Neutrophil (primary cell): ENCODE data around the gene ECT2.

Source experiments
- H3K27ac ChIP-seq: fragments of 200-600 bp; sonication (generic); 2 replicates; pipeline ENCODE4 v1.5.1; 2016; ENCODE audit warnings: mild to moderate bottlenecking, moderate library complexity
- H3K27me3 ChIP-seq: fragments of 200-600 bp; sonication (generic); 2 replicates; pipeline ENCODE4 v1.6.0; 2016; ENCODE audit warnings: mild to moderate bottlenecking
- H3K36me3 ChIP-seq: fragments of 200-600 bp; sonication (generic); 2 replicates; pipeline ENCODE4 v1.5.1; 2017
- H3K4me1 ChIP-seq, 2 experiments: fragments of 200-600 bp in 1 of 2; sonication (generic) in 1 of 2; 1 replicate in 1 of 2; 2 replicates in 1 of 2; pipeline versions ENCODE4 v1.5.1 to v1.6.1; 2013 to 2016; ENCODE audit warnings: low read depth in 1 of 2, low read length in 1 of 2, mild to moderate bottlenecking in 1 of 2, moderate library complexity in 1 of 2; ENCODE audit not compliant: control insufficient read depth in 1 of 2, insufficient read depth in 1 of 2
- H3K4me3 ChIP-seq, 2 experiments: fragments of 200-600 bp in 1 of 2; sonication (generic) in 1 of 2; 1 replicate in 1 of 2; 2 replicates in 1 of 2; pipeline ENCODE4 v1.5.1; 2013 to 2016; ENCODE audit warnings: low read depth in 1 of 2, low read length in 1 of 2, mild to moderate bottlenecking in 1 of 2, moderate library complexity in 1 of 2
- H3K9me3 ChIP-seq: fragments of 200-600 bp; sonication (generic); 2 replicates; pipeline ENCODE4 v1.5.1; 2016
- TF ChIP-seq, protein P1 (sequence below): fragments of 200-600 bp; sonication (generic); IDR thresholded peaks from 2 replicates; pipeline ENCODE4 v1.5.1; 2016; ENCODE audit warnings: antibody characterized with exemption

ECT2 gene

DNA sequence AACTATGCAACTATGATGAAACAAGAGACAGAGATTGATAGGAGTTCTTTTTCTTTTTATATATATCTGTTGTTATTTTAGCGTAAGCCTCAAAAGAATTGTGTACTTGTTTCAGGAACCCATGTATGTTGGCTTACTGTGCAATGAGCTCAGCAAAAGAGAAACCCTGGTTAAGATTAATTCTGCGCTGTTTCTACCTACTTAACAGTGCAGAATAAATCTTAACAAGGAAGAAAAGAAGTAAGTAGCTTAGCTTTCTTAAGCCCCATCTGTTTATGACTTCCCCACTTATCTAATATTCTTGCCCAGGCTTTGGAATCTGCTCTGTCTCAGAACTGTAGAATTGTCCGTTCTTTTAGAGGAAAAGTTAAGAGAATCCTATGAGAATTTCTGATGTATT lies 27.4 kb downstream of the ECT2 start:
- Histone ChIP-seq H3K4me1 (no peaks in the 10 kb centered on the region), H3K4me3 (no peak overlapping the region), H3K27ac (no peak overlapping the region), H3K9me3 (no peaks in the 10 kb centered on the region), H3K27me3 (no peaks in the 10 kb centered on the region), H3K36me3 (peaks cover 30% of the 10 kb centered on the region)
- TF ChIP-seq, protein P1, sequence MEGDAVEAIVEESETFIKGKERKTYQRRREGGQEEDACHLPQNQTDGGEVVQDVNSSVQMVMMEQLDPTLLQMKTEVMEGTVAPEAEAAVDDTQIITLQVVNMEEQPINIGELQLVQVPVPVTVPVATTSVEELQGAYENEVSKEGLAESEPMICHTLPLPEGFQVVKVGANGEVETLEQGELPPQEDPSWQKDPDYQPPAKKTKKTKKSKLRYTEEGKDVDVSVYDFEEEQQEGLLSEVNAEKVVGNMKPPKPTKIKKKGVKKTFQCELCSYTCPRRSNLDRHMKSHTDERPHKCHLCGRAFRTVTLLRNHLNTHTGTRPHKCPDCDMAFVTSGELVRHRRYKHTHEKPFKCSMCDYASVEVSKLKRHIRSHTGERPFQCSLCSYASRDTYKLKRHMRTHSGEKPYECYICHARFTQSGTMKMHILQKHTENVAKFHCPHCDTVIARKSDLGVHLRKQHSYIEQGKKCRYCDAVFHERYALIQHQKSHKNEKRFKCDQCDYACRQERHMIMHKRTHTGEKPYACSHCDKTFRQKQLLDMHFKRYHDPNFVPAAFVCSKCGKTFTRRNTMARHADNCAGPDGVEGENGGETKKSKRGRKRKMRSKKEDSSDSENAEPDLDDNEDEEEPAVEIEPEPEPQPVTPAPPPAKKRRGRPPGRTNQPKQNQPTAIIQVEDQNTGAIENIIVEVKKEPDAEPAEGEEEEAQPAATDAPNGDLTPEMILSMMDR: no peak

DNA sequence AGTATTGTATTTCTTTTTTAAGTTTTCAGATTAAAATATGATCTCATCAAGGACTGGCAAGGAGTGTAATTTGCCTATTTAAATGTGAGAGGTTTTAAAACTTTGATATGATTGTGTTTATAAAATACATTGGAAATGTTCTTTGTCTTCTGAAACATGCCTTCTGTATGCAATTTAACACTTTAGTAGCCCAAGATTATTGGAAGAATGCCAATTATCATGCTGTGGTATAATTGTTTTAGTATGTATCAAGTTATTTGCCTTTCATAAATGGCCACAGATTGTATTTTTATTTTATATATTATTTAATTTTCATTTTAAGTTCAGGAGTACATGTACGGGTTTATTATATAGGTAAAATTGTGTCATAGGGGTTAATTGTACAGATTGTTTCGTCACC lies 31.7 kb downstream of the ECT2 start:
- no peak overlapping the region for H3K4me3 ChIP-seq
- H3K4me1 ChIP-seq: no peaks in the 10 kb centered on the region
- TF ChIP-seq, protein P1: no peak
- no peaks in the 10 kb centered on the region for H3K27me3 ChIP-seq
- no peak overlapping the region for H3K27ac ChIP-seq
- H3K36me3 ChIP-seq: peaks cover 45% of the 10 kb centered on the region
- no peaks in the 10 kb centered on the region for H3K9me3 ChIP-seq

DNA sequence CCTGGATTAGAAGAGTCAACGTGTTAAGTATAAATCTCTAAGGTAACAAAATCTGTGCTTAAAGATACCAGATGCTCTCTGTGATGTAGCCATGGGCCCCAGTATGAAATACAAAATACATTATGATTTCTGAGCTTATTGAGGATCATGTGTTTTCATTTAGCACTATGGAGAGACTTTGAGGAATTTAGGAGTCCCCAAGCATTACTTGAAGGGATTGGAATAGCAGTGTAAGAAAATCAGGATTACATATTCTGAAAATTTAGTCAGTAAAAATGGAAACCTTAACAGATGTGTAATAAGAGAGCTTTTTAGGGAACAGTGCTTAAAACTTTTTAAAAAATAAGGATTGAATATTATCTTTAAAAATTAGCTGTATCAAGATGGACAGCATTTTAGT lies 35.5 kb downstream of the ECT2 start:
- Histone ChIP-seq H3K36me3 (peaks cover 50% of the 10 kb centered on the region), H3K4me3 (no peak overlapping the region), H3K4me1 (no peaks in the 10 kb centered on the region), H3K9me3 (no peaks in the 10 kb centered on the region), H3K27ac (no peak overlapping the region), H3K27me3 (no peaks in the 10 kb centered on the region)
- TF ChIP-seq, protein P1: no peak

DNA sequence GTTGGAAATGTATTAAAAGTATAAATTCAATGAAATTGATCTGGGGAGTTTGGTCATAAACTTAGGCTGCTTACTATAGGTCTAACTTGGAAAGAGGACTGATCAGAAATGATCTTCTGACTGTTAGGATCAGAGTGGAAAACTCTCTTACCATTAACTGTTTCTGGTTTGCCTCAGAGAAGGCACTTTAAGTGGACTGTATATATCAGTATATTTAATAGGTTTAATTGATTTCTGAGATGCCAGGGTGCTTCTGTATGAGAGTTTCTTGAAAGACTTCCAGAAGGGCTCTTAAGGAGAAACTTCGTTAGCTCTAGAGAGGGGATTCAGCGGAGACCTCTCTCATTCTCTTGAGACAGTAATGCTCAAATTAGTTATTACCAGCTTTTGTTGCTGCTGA lies 36.5 kb downstream of the ECT2 start:
- H3K4me3 ChIP-seq: no peak overlapping the region
- TF ChIP-seq, protein P1: no peak
- no peaks in the 10 kb centered on the region for H3K9me3 ChIP-seq
- H3K27ac ChIP-seq: no peak overlapping the region
- H3K4me1 ChIP-seq: no peaks in the 10 kb centered on the region
- no peaks in the 10 kb centered on the region for H3K27me3 ChIP-seq
- H3K36me3 ChIP-seq: peaks cover 58% of the 10 kb centered on the region

DNA sequence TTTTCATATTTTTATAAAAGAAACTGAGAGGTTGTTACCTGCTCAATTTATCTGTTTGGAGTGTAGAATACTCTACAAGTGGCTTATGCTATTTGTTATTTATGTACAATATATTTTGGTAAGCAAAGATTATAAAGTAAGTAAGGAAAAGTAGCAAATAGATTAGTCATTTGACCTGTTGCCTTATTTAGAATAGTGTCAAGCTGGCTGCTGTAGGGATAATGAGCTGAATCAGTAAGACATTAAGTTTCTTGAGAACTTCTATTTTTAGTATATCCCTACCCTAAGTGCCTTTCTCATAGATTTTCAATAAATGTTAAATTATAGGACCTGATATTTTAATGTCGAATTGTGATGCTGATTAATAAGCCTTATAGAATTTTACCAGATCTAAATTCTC lies 37.2 kb downstream of the ECT2 start:
- no peak overlapping the region for H3K27ac ChIP-seq
- peaks cover 64% of the 10 kb centered on the region for H3K36me3 ChIP-seq
- no peak overlapping the region for H3K4me3 ChIP-seq
- no peaks in the 10 kb centered on the region for H3K9me3 ChIP-seq
- H3K4me1 ChIP-seq: no peaks in the 10 kb centered on the region
- TF ChIP-seq, protein P1: no peak
- H3K27me3 ChIP-seq: no peaks in the 10 kb centered on the region

DNA sequence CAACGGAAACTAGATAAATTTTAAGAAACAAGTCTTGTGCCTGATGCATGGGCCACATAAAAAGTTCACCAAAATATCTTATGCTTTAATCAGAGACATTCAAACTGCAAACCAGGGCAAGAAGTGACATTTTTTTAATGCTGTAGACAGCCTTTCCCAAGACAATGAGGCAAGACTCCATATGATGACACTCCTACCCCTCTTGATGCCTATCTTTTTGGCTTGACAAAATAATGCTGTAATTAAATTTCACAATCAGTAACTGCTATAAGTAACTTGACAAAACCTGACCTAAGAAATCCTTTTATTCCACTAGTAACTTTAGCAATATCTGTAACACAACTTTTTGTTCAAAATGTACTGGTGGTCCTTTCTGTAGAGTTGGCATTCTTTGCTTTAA lies 48.7 kb downstream of the ECT2 start:
- H3K27me3 ChIP-seq: no peaks in the 10 kb centered on the region
- peaks cover 0 to 5% of the 10 kb centered on the region in 2 experiments for H3K4me1 ChIP-seq
- no peaks in the 10 kb centered on the region for H3K9me3 ChIP-seq
- peaks cover 9% of the 10 kb centered on the region for H3K36me3 ChIP-seq
- H3K4me3 ChIP-seq: no peak overlapping the region
- TF ChIP-seq, protein P1: no peak
- no peak overlapping the region for H3K27ac ChIP-seq
